HG02623 (cell line): Measurements from ENCODE around the gene PCSK1.
"Not testable (repeated sequence)": the region's sequence is repeated elsewhere in the genome, so short reads cannot be mapped to it uniquely, and the experiment has no call there.

Experiments used
- ATAC-seq: cut with Tn5 transposase; IDR thresholded peaks from one replicate; pipeline ENCODE4 v1.9.1; 2021; ENCODE audit warnings: moderate library complexity; ENCODE audit not compliant: unreplicated experiment

PCSK1 gene

GRCh38 chr5:96374653-96375052 lies 58.4 kb downstream of the PCSK1 start:
- ATAC-seq = no peak

DNA sequence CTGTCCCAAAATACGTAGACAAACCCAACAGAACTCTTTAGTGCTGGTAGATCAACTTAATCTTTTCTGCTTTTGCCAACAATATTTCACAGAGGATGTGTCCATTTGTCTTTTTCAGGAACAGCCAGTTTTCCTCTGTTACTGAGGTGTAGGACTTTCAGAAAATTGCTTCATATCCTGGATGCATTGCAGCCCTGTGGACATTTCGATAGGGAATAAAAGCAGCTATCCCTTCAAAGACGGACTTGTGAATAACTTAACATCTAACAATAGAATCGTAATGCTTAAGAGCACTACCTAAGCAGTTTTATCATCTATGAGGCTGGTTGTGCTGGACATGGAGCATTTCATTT lies 59.7 kb downstream of the PCSK1 start:
- no peak for ATAC-seq

DNA sequence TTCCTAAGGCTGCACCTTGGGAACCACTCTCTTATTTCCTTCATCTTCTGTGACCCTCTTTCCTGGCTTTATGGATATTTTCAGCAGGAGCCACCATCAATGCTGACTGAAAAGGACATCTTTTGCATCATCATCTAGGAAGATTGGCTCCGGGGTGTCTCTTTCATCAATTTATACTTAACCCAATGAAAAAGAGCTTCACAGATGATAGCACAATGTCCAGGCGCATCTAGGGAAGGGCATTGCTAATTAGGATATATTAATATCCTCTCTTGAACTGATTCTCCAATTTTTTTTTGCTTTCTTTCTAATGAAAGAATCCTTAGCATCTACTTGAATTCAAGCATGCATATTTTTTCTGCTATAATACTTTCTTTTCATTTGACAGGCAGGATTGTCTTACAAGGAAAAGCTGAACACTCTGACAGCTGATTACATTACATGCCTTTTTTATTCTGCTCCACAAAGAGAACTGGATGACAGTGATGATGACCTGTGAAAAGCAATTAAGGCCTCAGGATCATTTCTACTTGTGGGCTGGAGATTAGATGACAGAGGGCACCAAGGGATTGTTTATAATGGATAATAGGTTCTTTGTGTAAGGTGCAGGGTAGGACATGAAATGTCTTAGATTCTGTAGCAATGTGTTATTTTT lies 60.2 kb downstream of the PCSK1 start:
- ATAC-seq = no peak

DNA sequence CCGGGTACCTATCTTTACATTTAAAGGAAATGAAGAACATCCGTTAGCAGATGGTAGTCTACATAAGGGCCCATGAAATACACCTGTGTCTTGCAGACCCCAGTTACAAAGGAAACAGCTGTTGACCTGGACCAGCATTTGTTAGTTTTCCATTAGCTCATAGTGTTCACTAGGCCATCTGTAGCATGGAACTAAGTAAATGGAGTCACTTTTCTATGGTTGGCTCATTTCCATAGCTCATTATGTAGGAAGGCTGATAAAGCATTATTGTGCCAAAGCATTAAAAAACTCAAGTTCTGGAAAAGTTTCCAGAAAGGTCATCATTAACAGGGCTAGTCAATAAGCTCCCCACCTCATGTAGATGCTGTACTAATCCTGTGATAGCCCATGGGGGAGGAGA lies 62.1 kb downstream of the PCSK1 start:
- no peak for ATAC-seq

DNA sequence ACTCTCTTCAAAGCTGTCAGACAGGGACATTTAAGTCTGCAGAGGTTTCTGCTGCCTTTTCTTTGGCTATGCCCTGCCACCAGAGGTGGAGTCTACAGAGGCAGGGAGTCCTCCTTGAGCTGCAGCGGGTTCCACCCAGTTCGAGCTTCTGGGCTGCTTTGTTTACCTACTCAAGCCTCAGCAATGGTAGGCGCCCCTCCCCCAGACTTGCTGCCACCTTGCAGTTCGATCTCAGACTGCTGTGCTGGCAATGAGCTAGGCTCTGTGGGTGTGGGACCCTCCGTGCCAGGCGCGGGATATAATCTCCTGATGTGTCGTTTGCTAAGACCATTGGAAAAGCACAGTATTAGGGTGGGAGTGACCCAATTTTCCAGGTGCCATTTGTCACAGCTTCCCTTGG lies 65.7 kb downstream of the PCSK1 start:
- not testable (repeated sequence) for ATAC-seq

DNA sequence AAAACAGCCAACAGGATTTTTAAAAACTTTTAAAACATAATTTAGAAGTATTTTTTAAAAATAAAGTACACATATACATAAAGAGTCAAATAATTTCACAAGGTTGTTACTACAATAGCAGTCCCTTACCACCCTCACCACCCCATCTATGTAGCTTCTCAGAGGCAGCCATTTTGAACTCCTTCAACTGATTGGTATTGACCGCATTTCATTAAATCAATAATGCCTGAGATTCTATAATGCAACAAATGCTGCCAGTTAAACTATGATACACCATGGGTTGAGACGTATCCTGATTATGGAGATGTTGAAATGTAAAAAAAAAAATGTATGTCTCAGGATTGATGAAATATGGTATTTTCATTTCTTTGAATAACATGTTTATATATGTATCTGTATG lies 78.8 kb downstream of the PCSK1 start:
- ATAC-seq = no peak

GRCh38 chr5:96353220-96353619 lies 79.8 kb downstream of the PCSK1 start:
- no peak for ATAC-seq

- ATAC-seq = no peak
Observed at GRCh38 chr5:96350678-96351077, 82.4 kb downstream of the PCSK1 start.

GRCh38 chr5:96348536-96348935 lies 84.5 kb downstream of the PCSK1 start:
- ATAC-seq = no peak

GRCh38 chr5:96347502-96348292 lies 85.4 kb downstream of the PCSK1 start:
- ATAC-seq = no peak

DNA sequence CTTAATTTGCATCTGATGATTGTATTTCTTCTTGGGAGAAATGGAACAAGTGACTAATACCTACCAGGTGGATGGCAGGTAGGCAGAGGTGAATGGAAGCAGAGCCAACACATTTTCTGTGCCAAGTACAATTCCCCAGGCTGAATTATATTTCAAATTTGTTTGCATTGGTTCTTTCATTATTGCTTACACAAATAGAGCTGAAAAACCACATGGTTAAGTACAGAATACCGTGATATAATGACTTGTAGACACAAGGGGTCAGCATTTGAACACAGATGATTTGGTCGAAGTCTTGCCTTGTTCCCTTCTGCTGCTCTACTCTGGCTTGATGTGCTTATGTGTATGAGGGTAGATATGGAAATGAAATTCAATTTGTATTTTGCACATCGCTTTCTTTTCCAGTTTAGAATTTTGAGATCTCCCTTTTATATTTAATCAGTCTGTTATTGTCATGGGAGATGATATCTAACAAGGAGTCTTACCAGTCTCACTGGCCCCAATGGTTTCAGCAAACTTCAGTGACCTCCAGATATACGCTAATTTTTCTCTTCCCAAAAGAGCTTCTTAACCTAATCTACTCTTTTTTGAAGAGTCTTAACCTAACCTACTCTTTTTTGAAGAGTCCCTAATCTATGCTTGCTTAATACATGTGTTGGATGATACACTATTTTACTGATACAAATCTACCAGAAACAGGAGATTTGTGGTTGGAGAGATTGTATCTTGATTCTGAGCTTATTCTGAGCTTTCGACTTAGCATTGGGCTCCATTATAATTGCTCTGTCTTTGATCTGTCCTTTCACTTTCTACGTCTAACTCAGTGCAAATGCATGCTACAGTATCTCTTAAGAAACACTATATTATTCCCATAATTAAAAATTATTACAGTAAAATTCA lies 88.1 kb downstream of the PCSK1 start:
- peak; percentile 85 for ATAC-seq

DNA sequence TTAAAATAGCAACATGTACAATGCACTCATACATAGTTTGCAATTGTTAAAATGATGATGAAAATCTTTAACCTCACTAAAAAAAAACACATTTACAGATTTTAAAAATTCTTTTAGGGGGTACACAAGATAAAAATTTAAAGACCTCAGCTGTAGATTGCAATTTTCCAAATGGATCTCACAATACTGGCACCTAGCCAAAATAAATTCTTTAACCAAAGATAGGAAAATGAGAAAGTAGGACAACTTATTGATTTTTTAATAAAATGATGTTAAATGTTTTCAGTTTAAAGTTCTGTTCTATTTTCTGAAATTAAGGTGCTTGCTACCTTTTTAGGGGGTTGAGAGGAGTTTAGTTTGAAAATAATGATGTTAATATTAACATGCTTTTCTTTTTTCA lies 90.0 kb downstream of the PCSK1 start:
- ATAC-seq = no peak

- ATAC-seq = no peak
Observed at GRCh38 chr5:96342581-96342980, 90.5 kb downstream of the PCSK1 start.
